GM18502 (cell line): ENCODE measurements around the gene IL19.
"Not testable (repeated sequence)": the region's sequence is repeated elsewhere in the genome, so short reads cannot be mapped to it uniquely, and the experiment has no call there.

Source experiments
- ATAC-seq: cut with Tn5 transposase; IDR thresholded peaks from one replicate; pipeline ENCODE4 v1.9.1; 2021; ENCODE audit warnings: mild to moderate bottlenecking; ENCODE audit not compliant: unreplicated experiment, poor library complexity

The IL19 gene

GRCh38 chr1:206852662-206853061, 82.1 kb downstream of the IL19 start:
- ATAC-seq, result not testable (repeated sequence)

GRCh38 chr1:206853696-206854095, 83.1 kb downstream of the IL19 start:
- not testable (repeated sequence) for ATAC-seq

DNA sequence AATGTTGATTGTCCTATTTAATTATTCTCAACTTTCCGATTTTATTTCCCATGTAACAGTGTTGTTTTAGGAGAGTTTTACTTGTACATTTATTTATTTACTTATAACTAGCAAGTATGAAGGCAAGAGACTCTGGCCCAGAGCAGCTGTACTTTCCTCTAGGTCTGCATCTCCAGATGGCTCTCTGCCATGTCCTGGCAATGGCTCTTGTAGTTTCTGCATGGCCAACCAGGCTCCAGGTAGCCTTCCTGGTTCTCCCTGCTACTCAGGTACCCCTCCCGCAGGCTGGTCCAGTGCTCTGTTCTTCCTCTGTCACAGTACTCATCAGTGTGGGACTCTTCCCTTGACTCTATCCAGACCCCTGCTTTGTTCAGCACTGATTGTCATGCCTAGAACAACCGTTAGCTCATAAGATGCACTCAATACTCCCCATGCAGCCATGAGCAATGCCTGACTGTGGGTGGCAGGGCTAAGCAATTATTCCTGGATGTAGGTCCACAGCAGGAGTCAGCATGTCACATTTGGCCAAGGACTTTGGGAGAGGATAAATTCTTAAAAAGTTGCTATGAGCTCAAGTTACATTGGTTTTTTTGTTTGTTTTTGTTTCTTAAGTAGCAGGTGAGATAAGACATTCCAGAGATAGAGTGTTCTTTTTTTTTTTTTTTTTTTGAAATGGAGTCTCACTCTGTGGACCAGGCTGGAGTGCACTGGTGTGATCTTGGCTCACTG, 84.0 kb downstream of the IL19 start:
- ATAC-seq, result no peak

GRCh38 chr1:206855859-206856258, 85.3 kb downstream of the IL19 start:
- no peak for ATAC-seq

DNA sequence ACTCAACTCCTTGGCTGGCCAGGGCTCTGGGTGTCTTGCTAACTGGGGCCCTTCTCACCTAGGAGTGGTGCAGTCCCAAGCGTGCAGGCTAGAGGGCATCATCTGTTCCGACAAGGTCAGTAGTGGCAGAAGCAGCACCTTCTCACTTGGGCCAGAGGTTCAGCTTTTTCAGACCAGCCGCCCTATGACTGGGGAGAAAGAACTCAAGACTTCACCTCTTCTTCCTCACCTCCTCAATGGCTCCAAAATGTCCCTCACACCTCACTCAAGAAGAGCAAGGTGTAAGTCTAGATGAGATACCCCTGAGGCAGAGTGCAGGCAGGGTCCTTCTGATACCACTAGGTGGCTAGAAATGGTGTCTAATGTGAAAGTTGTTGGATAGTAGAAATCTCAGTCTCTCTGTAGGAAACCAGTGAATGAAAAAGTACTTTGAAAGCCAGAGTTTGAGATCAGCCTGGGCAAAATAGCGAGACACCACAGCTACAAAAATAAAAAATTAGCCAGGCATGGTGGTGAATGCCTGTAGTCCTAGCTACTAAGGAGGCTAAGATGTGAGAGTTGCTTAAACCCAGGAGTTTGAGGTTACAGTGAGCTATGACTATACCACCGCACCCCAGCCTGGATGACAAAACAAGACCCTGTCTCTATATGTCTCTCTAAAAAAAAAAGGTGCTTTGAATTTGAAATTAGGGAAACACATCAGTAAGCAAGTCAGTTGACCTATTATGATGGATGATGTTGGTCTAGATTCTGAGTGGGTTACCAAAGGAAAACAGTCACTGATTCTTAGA, 86.3 kb downstream of the IL19 start:
- ATAC-seq, result no peak

DNA sequence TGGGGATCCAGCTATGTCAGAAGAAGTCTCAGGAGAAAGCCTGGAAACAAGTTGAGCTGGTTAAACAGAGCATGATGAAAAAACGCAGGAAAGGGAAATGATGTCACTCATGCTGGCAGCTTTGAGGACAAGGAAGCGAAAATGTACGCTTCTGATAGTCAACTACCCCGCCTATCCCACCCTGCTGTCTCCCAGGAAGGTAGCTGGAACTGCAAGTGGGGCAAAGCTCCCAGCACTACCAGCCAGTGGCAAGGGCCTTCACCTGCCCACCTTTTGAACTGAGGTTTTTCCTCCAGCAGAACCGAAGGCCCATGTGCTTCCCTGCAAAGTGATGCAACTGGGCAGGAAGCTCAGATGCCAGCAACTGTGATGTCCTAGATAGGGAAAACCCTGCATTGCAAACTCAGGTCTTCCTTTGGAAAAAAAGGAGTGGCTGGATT, 88.5 kb downstream of the IL19 start:
- ATAC-seq, result no peak

DNA sequence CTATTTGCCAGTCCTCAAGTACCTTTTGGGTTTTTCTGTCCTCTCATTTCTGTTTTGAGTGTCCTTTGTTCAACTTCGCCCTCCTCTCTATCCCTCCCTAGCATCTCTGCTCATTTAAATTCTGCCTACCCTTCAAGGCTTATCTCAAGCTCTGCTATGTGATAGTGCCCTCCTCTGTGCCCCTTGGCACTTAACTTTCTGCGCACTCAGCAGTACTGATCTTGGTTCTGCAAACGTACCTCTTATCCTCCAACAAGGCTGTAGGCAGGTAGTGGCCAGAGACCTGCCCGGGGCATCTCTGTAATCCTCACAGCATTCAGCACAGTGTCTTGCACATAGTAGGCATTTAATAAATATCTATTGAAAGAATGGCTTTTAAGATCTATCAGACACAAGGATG, 89.6 kb downstream of the IL19 start:
- no peak for ATAC-seq

GRCh38 chr1:206863266-206863665, 92.7 kb downstream of the IL19 start:
- ATAC-seq, result no peak

DNA sequence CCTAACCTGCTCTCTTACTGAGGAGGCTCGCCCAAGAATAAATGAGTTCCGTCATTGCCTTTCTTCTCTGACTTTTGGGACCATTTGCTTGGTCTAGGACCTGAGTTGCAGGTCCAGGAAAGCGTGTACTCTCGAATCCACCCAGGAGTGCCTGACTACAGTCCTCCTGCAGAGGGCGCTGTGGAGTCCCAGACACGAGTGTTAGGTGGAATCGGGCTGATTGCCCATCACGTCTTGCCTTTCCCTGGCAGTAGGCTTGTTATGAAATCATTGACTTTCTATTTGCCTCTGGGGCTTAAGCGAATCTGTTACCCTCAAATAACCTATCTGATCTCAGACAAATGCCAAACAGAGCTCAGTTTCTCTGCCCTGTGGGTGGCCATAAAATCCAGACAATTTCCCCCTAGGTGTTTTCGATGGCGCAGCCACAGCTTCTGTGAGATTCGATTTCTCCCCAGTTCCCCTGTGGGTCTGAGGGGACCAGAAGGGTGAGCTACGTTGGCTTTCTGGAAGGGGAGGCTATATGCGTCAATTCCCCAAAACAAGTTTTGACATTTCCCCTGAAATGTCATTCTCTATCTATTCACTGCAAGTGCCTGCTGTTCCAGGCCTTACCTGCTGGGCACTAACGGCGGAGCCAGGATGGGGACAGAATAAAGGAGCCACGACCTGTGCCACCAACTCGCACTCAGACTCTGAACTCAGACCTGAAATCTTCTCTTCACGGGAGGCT, 94.5 kb downstream of the IL19 start, which contains the start of gene IL20:
Gene IL20, plus strand, starts transcription at position 685 of the 733 bp plus-strand sequence. CDS start 230 bp downstream, outside the sequence.
- no peak for ATAC-seq

DNA sequence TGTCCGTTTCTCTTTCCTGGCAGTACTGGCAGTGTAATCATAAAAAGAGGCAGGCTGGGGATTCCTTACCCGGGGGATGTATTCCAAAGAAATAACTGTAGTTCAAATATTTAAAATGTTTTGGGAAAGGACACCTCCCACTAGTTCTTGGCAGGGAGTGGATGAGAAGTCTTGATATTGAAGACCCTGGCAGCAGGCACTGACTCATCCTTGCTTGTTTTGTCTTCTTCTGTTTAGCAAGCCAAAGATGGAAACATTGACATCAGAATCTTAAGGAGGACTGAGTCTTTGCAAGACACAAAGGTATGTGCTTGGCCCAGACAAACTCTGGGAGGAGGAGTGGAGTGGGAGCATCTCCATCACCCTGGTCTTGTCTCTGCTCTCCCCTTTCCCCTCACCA, 95.5 kb downstream of the IL19 start:
- no peak for ATAC-seq

DNA sequence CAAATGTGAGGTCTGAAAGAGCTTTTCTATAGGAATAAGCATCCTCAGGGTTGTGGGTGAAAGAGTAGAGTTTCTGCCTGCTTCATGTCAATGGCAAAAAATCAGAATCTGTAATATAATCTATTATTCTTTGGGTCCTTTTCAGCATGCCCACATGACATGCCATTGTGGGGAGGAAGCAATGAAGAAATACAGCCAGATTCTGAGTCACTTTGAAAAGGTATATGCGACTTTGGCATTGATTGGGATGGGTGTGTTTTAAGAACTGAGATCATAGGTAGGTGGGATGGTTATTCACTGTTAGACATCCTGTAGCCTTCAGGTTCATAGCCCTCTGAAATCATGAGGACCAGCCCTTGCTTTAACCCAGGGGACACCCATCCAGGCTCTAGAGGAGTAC, 96.7 kb downstream of the IL19 start:
- no peak for ATAC-seq

GRCh38 chr1:206867716-206868115, 97.1 kb downstream of the IL19 start:
- no peak for ATAC-seq

DNA sequence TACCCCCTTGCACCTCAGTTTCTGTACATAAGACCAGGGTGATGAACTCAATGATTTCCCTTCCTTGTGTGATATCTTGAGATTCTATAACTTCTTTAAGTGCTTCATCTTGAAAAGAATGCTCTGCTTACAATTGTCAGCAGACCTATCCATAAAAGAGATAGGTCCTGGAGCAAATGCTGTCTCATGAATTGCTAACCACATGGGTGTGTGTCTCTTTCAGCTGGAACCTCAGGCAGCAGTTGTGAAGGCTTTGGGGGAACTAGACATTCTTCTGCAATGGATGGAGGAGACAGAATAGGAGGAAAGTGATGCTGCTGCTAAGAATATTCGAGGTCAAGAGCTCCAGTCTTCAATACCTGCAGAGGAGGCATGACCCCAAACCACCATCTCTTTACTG, 97.7 kb downstream of the IL19 start:
- no peak for ATAC-seq

DNA sequence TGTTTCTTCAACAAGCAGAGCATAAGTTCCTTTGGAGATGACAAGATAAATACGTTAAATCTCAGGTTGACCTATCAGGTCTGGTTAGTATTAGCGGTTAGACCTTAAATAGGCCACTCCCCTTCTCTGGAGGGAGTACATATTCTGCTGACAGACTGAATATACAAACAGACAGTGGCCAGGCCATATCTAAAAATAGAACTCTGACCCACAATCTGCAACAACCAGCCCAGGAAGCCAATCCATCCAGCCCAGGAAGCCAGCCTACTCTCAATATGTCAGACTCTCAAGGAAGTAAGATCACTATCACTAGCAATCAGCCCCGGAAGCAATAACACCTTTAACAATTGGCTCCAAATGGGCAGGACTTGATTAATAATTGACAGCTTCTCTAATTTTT, 101.6 kb downstream of the IL19 start:
- ATAC-seq, result no peak

GRCh38 chr1:206873603-206874188, 103.1 kb downstream of the IL19 start:
- no peak for ATAC-seq

DNA sequence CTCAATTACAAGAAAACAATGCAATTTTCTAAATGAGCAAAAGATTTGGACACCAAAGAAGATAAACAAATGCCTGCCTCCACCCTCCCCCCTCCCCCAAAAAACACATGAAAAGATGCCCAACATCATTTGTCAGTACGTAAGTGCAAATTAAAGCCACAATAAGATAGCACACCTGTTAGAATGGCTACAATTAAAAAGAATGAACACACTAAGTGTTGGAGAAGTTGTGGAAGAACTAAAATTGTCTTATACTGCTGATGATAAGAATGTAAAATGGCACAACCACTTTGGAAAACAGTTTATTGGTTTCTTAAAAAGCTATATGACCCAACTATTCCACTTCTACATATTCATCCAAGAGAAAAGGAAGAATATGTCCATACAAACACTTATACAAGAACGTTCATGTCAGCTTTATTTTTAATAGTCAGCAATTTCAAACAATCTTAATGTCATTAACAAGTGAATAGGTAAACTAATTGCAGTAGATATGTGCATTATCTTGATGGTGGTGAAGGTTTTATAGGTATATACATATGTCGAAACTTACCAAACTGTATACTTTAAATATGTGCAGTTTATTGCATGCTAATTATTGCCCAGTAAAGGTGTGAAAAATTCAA, 105.3 kb downstream of the IL19 start:
- no peak for ATAC-seq

- no peak for ATAC-seq
Observed at GRCh38 chr1:206878456-206878855, 107.9 kb downstream of the IL19 start.

- ATAC-seq, result no peak
Observed at GRCh38 chr1:206880314-206880713, 109.7 kb downstream of the IL19 start.

DNA sequence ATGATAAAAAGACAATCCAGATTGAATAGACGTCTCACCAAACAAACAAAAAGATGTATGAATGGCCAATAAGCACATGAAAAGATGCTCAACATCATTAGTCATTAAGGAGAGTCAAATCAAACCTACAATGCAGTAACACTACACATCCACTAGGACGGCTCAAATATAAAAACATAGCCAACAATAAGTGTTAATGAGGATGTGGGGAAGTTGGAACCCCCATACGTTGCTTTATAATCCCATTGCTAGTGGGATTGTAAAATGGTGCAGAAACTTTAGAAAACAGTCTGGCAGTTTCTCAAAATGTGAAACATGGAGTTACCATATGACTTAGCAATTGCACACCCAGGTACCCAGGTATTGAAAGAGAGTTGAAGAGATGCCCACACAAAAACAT, 112.0 kb downstream of the IL19 start:
- no peak for ATAC-seq

GRCh38 chr1:206883160-206883559, 112.6 kb downstream of the IL19 start:
- no peak for ATAC-seq
